ENCODE measurements around the gene RRN3.

DNA sequence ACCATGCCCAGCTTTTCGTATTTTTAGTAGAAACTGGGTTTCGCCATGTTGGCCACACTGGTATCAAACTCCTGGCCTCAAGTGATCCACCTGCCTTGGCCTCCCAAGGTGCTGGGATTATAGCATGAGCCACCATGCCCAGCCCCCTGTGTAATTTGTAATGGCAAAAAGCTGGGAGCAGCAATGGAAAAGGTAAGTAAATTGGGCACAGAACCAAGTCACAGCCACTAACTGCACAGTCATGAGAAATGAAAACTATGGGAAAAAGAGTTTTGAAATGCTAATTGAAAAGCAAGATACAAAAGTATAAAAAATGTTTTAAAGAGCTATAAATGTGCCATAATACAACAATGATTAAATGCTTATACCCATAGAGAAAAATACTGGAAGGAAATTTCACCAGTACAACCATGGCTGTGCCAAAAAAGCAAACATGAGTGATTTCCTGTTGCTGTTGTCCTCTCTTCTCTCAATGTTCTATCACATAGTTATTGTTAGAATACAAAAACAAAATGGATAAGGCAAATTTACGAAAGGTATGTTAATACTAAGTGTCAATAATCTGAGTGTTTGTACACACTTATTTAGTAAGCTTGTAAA lies 44.4 kb downstream of the RRN3 start:
- TF ChIP-seq POLR2A (IDR thresholded peaks at IDR 0.05; ENCODE audit: low read depth, low read length) (no peak), POLR2AphosphoS5 (IDR thresholded peaks at IDR 0.05; ENCODE audit: low read depth, low read length) (no peak), TAF1 (IDR thresholded peaks at IDR 0.05; ENCODE audit: low read depth, low read length) (no peak)

Data from GM12891 (cell line).